ENCODE measurements around the gene STIM2.
"Not testable (repeated sequence)": the region's sequence is repeated elsewhere in the genome, so short reads cannot be mapped to it uniquely, and the experiment has no call there.

Gene STIM2

GRCh38 chr4:27022963-27023362, 162.3 kb downstream of the STIM2 start:
- H3K4me3 Mint-ChIP-seq: no peak overlapping the region
- H3K27ac Mint-ChIP-seq: no peak overlapping the region
- no peaks in the 10 kb centered on the region for H3K27me3 Mint-ChIP-seq
- peaks cover 6% of the 10 kb centered on the region for H3K4me1 Mint-ChIP-seq
- DNase-seq (ENCODE audit: low spot score in 2 of 2): no peak
- ATAC-seq (ENCODE audit: low read depth): no peak
- H3K36me3 Mint-ChIP-seq: peaks cover 27% of the 10 kb centered on the region
- H3K9me3 Mint-ChIP-seq: no peaks in the 10 kb centered on the region

- Mint-ChIP-seq H3K9me3 (no peaks in the 10 kb centered on the region), H3K27ac (no peak overlapping the region), H3K27me3 (no peaks in the 10 kb centered on the region), H3K36me3 (peaks cover 25% of the 10 kb centered on the region), H3K4me1 (peaks cover 7% of the 10 kb centered on the region), H3K4me3 (no peak overlapping the region)
- DNase-seq (ENCODE audit: low spot score in 2 of 2) (no peak), ATAC-seq (ENCODE audit: low read depth) (no peak)
Observed at GRCh38 chr4:27023366-27023765, 162.7 kb downstream of the STIM2 start.

GRCh38 chr4:27024805-27025204, 164.2 kb downstream of the STIM2 start:
- H3K36me3 Mint-ChIP-seq: peaks cover 22% of the 10 kb centered on the region
- no peak overlapping the region for H3K27ac Mint-ChIP-seq
- DNase-seq (ENCODE audit: low spot score in 2 of 2): no peak
- H3K4me1 Mint-ChIP-seq: peaks cover 7% of the 10 kb centered on the region
- no peaks in the 10 kb centered on the region for H3K9me3 Mint-ChIP-seq
- no peaks in the 10 kb centered on the region for H3K27me3 Mint-ChIP-seq
- H3K4me3 Mint-ChIP-seq: no peak overlapping the region
- no peak for ATAC-seq (ENCODE audit: low read depth)

- peaks cover 9% of the 10 kb centered on the region for H3K36me3 Mint-ChIP-seq
- ATAC-seq (ENCODE audit: low read depth): peak; percentile 63
- H3K4me1 Mint-ChIP-seq: peaks cover 7% of the 10 kb centered on the region
- no peak for DNase-seq (ENCODE audit: low spot score in 2 of 2)
- peak overlapping the region; percentile 15 for H3K27ac Mint-ChIP-seq
- no peak overlapping the region for H3K4me3 Mint-ChIP-seq
- no peaks in the 10 kb centered on the region for H3K27me3 Mint-ChIP-seq
- no peaks in the 10 kb centered on the region for H3K9me3 Mint-ChIP-seq
Observed at GRCh38 chr4:27027428-27027827, 166.8 kb downstream of the STIM2 start.

- ATAC-seq (ENCODE audit: low read depth); DNase-seq (ENCODE audit: low spot score in 2 of 2); H3K4me3 Mint-ChIP-seq; H3K27me3 Mint-ChIP-seq; H3K9me3 Mint-ChIP-seq; H3K27ac Mint-ChIP-seq; H3K4me1 Mint-ChIP-seq; H3K36me3 Mint-ChIP-seq: not testable (repeated sequence)
Observed at GRCh38 chr4:27035127-27035526, 174.5 kb downstream of the STIM2 start.

- DNase-seq (ENCODE audit: low spot score in 2 of 2) (no peak), ATAC-seq (ENCODE audit: low read depth) (no peak)
- H3K9me3 Mint-ChIP-seq: peaks cover 15% of the 10 kb centered on the region
- H3K4me1 Mint-ChIP-seq: no peaks in the 10 kb centered on the region
- H3K36me3 Mint-ChIP-seq: peaks cover 14% of the 10 kb centered on the region
- H3K27ac Mint-ChIP-seq: no peak overlapping the region
- H3K4me3 Mint-ChIP-seq: no peak overlapping the region
- H3K27me3 Mint-ChIP-seq: peaks cover 20% of the 10 kb centered on the region
Observed at GRCh38 chr4:27040356-27040755, 179.7 kb downstream of the STIM2 start.

GRCh38 chr4:27042411-27042810, 181.8 kb downstream of the STIM2 start:
- peaks cover 11% of the 10 kb centered on the region for H3K36me3 Mint-ChIP-seq
- DNase-seq (ENCODE audit: low spot score in 2 of 2): no peak
- H3K4me1 Mint-ChIP-seq: no peaks in the 10 kb centered on the region
- H3K4me3 Mint-ChIP-seq: no peak overlapping the region
- no peak for ATAC-seq (ENCODE audit: low read depth)
- H3K27me3 Mint-ChIP-seq: peaks cover 25% of the 10 kb centered on the region
- no peak overlapping the region for H3K27ac Mint-ChIP-seq
- H3K9me3 Mint-ChIP-seq: peaks cover 11% of the 10 kb centered on the region

GRCh38 chr4:27043200-27043599, 182.6 kb downstream of the STIM2 start:
- DNase-seq (ENCODE audit: low spot score in 2 of 2) (no peak), ATAC-seq (ENCODE audit: low read depth) (no peak)
- Mint-ChIP-seq H3K27me3 (peaks cover 24% of the 10 kb centered on the region), H3K36me3 (peaks cover 11% of the 10 kb centered on the region), H3K4me3 (no peak overlapping the region), H3K27ac (no peak overlapping the region), H3K9me3 (peaks cover 11% of the 10 kb centered on the region), H3K4me1 (no peaks in the 10 kb centered on the region)

GRCh38 chr4:27046851-27047250, 186.2 kb downstream of the STIM2 start:
- H3K27ac Mint-ChIP-seq: no peak overlapping the region
- H3K27me3 Mint-ChIP-seq: peaks cover 27% of the 10 kb centered on the region
- peaks cover 11% of the 10 kb centered on the region for H3K9me3 Mint-ChIP-seq
- H3K4me3 Mint-ChIP-seq: no peak overlapping the region
- DNase-seq (ENCODE audit: low spot score in 2 of 2): no peak
- H3K4me1 Mint-ChIP-seq: peaks cover 4% of the 10 kb centered on the region
- peaks cover 11% of the 10 kb centered on the region for H3K36me3 Mint-ChIP-seq
- ATAC-seq (ENCODE audit: low read depth): no peak

GRCh38 chr4:27048429-27049238, 188.0 kb downstream of the STIM2 start:
- DNase-seq (ENCODE audit: low spot score in 2 of 2) (peak in 1 of 2 donors; percentile 22), ATAC-seq (ENCODE audit: low read depth) (no peak)
- Mint-ChIP-seq H3K4me3 (peak overlapping the region; percentile 59), H3K36me3 (peaks cover 7% of the 10 kb centered on the region), H3K27ac (no peak overlapping the region), H3K4me1 (peaks cover 4% of the 10 kb centered on the region), H3K27me3 (peaks cover 23% of the 10 kb centered on the region), H3K9me3 (peaks cover 6% of the 10 kb centered on the region)

GRCh38 chr4:27049239-27049829, 188.7 kb downstream of the STIM2 start:
- Mint-ChIP-seq H3K27ac (no peak overlapping the region), H3K27me3 (peaks cover 20% of the 10 kb centered on the region), H3K4me1 (peaks cover 4% of the 10 kb centered on the region), H3K36me3 (peaks cover 4% of the 10 kb centered on the region), H3K9me3 (peaks cover 3% of the 10 kb centered on the region), H3K4me3 (no peak overlapping the region)
- ATAC-seq (ENCODE audit: low read depth) (no peak), DNase-seq (ENCODE audit: low spot score in 2 of 2) (no peak)

GRCh38 chr4:27050731-27051130, 190.1 kb downstream of the STIM2 start:
- H3K27ac Mint-ChIP-seq: no peak overlapping the region

GRCh38 chr4:27055221-27055760, 194.7 kb downstream of the STIM2 start:
- peaks cover 8% of the 10 kb centered on the region for H3K27me3 Mint-ChIP-seq
- no peaks in the 10 kb centered on the region for H3K4me1 Mint-ChIP-seq
- DNase-seq (ENCODE audit: low spot score in 2 of 2) (no peak), ATAC-seq (ENCODE audit: low read depth) (no peak)
- no peaks in the 10 kb centered on the region for H3K9me3 Mint-ChIP-seq
- H3K4me3 Mint-ChIP-seq: no peak overlapping the region
- H3K36me3 Mint-ChIP-seq: no peaks in the 10 kb centered on the region
- H3K27ac Mint-ChIP-seq: no peak overlapping the region

More at GRCh38 chr4:27050731-27051130, 190.1 kb downstream of the STIM2 start:
- no peak for ATAC-seq (ENCODE audit: low read depth)
- H3K4me3 Mint-ChIP-seq: no peak overlapping the region
- no peak for DNase-seq (ENCODE audit: low spot score in 2 of 2)
- peaks cover 15% of the 10 kb centered on the region for H3K27me3 Mint-ChIP-seq
- H3K4me1 Mint-ChIP-seq: peaks cover 4% of the 10 kb centered on the region
- H3K36me3 Mint-ChIP-seq: no peaks in the 10 kb centered on the region
- H3K9me3 Mint-ChIP-seq: no peaks in the 10 kb centered on the region

GRCh38 chr4:27056281-27056680, 195.6 kb downstream of the STIM2 start:
- Mint-ChIP-seq H3K4me1 (no peaks in the 10 kb centered on the region), H3K4me3 (no peak overlapping the region), H3K9me3 (no peaks in the 10 kb centered on the region), H3K36me3 (no peaks in the 10 kb centered on the region), H3K27me3 (peaks cover 4% of the 10 kb centered on the region), H3K27ac (no peak overlapping the region)
- DNase-seq (ENCODE audit: low spot score in 2 of 2) (no peak), ATAC-seq (ENCODE audit: low read depth) (no peak)

Measured in memory B cell (primary cell).